ENCODE data around the gene SLC2A5.

The SLC2A5 gene

DNA sequence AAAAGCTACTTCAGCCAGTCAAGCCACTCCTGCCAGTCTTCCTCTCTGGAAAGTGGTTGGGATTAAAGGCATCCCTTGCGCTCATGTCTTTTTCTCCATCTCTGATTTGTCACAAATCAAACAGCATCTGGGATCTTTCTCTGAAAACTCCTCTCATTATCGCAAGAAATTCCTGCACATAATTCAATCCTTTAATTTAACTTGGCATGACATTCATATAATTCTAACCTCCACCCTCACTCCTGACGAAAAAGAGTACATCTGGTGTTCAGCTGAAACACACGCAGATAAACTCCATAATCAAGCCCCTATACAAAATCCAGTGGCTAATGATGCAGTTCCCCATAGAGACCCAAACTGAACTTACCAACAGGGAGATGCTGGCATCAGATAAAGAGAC, 19.4 kb upstream of the SLC2A5 start:
- no peak for DNase-seq

GRCh38 chr1:9087411-9088125, 18.1 kb upstream of the SLC2A5 start:
- no peak for DNase-seq

DNA sequence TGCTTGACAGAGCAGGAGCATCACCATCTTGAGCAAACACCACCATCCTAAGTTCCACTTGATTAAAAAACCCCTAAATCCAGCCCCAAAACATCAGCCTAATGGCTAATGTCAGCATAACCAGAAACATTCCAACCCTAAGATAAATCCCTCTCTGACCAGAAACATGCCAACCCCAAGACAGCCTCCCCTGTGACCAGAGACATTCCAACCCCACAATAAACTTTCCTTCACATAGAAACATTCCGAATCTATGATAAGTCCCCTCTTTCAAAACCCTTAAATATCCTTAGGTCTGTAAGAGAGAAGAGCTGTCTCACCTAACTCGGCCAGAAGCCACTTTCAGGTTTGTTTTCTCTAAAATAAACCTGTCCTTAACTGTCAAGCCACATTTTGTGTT, 17.4 kb upstream of the SLC2A5 start:
- no peak for DNase-seq

DNA sequence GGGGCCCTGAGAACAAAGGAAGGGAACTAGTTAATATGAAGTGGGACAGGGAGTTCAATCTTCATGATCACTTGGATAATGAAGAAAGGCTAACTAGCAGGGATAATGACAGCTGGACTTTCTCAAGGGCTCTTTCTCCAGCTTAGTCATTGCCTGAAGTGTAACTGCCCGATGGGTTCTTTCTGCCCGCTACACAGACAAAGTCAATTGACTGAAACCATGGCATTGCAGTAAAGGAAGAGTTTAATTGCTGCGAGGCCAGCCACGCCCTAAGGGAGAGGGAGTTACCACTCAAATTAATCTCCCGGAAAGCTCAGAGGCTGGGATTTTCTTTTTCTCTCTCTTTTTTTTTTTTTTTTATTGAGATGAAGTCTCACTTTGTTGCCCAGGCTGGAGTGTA, 16.6 kb upstream of the SLC2A5 start:
- DNase-seq, result no peak

- DNase-seq, result no peak
Measured at GRCh38 chr1:9085306-9085940, 16.0 kb upstream of the SLC2A5 start.

DNA sequence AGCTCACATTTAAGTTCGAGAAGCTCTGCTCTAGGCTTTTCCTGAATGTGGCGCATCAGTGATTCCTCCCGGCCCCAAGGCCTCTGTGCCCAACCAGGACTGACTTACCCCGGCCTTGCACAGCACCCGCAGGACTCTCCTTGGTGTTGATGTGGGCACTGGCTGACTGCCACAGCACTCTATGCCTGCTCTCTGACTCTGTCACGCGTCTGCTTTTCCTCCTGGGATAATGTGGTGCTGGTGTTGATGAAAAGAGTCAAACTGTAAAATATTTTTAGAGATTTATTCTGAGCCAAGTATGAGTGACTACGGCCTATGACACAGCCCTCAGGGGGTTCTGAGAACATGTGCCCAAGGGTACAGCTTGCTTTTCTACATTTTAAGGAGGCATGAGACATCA, 15.5 kb upstream of the SLC2A5 start:
- DNase-seq, result no peak

DNA sequence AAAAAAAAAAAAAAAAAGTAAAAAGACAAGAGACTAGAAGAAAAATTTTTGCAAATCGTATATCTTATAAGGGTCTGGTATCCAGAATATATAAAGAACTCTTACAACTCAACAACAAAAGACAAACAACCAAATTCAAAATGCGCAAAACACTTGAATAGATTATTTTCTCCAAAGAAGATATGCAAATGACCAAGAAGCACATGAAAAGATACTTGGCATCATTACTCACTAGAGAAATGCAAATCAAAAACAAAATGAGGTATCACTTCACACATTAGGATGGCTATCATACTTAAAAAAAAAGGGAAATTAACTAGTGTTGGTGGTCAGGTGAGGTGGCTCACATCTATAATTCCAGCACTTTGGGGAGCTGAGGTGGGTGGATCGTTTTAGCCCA, 12.0 kb upstream of the SLC2A5 start:
- no peak for DNase-seq

DNA sequence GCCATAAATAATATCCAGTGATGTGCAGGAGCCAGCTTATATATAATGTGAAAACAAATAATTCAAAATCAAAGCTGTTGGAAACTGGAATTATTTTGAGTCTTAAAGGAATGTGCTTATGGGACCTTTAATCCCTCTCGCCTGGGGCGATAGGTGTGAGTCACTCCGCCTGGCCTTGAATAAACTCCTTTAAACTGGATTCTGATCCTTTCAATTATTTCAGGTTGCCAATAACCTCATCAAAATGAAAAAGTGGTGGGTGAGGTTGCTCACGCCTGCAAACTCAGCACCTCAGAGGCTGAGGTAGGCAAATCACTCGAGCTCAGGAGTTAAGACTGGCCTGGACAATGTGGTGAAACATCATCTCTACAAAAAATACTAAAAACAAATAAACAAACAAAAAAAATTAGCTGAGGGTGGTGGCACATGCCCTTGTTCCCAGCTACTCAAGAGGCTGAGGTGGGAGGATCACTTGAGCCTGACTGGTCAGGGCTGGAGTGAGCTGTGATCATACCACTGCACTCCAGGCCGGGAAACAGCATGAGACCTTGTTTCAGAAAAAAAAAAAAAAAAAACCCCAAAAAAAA, 11.4 kb upstream of the SLC2A5 start:
- no peak for DNase-seq

DNA sequence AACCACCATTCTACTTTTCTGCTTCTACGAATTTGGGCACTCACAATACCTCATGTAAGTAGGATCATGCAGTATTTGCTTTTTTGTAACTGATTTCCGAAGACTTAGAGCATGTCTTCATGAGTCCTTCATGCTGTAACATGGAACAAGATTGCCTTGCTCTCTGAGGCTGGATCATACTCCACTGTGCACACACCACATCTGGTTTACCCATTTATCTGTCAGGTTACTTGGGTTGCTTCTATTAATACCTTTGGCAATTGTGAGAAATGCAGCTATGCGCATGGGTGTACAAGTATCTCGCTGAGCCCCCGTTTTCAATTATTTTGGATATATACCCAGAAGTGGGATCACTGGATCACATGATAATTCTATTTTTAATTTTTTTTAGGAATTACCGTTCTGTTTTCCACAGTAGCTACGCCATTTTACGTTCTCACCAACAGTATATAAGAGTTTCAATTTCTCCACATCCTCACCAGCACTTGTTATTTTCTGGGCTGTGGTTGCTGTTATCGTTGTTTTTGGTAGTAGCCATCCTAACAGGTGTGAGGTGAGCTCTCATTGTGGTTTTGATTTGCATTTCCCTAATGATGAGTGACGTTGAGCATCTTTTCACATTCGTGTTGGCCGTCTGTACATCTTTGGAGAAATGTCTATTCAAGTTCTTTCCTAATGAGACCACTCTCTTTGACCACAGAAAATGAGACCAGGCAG, 10.7 kb upstream of the SLC2A5 start:
- DNase-seq, result no peak

DNA sequence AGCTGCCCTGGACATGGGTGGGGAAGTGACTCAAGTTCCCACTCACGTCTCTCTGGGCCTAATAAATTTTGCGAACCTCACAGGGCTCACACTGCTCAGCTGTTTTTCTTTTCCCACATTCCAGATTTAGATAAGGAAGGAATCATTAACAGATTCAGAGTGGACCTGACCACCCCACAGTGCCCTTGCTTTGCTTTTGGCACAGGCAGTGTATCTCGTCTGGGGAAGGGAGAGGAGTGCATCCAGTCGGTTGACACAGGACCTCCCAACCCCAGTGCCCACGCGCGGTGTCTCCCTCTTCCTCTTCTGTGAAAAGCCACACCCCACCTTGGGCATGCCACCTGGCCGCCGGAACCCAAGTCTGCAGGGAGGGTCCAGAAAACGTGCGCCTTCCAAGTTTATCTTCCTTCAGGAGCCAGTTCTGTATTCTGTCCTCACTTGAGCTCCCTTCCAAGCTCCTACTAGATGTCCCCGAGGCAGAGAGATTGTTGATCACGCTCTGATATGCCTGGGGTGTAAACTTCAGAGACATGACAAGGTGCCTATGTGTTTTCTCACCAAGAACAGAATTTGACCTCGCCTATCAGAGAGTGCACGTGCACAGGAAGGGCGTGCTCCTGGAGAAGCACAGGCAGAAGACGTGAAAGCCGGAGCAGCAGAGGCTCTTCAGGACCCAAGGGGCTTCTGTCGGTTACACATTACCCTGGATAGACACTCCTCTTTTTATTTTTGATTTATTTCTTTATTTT, 9.5 kb upstream of the SLC2A5 start:
- no peak for DNase-seq

GRCh38 chr1:9078015-9078751, 8.7 kb upstream of the SLC2A5 start:
- no peak for DNase-seq

DNA sequence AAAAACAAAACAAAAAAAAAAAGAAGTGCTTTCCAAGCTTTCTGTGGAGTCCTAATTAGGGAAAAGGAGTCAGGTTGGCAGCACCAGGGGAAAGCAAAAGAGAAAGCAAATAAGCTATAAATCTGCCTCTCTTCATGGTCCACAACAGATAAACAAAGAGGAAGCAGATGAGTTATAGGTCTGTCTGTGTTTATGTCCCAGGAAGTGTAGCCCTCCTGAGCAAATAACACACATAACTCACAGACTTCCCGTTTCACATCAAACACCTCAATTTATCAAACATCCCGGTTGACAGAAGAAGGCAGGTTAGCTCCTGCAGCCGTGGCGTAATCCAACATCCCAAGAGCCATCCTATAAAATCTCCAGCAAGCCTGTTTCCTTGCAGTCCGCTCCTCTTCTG, 5.6 kb upstream of the SLC2A5 start:
- DNase-seq, result no peak

DNA sequence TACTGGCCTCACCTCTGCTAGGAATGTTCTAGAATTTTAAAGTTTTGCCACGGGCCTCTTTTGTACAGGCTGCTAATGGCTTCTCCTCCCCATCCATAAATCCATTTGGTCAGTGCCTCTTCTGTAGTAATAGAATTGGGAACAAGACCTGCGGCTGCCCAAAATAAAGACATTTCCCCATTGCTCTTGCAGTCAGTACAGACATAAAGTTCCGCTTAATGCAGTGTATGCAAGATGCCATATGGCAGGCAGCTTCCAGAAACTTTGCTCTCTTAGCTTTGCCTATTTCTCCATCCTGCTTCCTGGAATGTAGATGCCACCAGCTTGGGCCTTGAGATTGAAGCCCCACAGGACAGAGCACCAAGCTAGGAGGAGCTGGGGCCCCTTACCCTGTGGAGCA, 3.7 kb upstream of the SLC2A5 start:
- no peak for DNase-seq

DNA sequence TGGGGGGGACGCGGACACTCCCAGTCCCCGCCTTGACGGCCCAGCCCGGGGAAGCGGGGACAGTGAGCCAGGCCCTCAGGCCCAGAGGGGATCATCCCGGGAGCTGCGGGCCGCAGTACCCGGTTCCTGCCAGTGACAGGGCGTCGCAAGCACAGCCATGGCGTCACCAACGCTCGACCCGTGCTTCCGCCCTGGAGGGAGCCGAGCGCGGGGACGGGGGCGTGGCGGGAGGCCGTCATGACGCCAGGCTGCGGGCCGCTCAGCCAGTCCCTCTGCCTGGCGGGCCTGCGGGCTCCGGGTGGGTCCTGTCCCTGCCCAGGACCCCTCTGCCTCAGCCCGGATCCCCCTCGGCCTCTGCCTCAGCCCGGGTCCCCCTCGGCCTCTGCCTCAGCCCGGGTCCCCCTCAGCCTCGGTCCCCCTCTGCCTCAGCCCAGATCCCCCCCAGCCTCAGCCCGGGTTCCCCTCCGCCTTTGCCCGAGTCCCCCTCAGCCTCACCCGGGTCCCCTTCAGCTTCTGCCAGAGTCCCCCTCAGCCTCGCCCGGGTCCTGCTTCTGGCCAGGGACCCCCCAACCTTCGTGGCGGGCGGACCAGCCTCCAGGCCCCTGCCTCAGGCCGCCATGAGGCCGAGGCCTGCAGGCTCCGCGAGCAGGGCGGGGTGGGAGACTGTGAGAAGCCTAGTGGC, 2.3 kb upstream of the SLC2A5 start:
- no peak for DNase-seq

- DNase-seq, result no peak
Measured at GRCh38 chr1:9070486-9070885, 1.1 kb upstream of the SLC2A5 start.

GRCh38 chr1:9068981-9069325, 482 bp downstream of the SLC2A5 start:
- DNase-seq, result no peak

GRCh38 chr1:9066945-9067807, 2.3 kb downstream of the SLC2A5 start:
- peak; percentile 48 for DNase-seq

DNA sequence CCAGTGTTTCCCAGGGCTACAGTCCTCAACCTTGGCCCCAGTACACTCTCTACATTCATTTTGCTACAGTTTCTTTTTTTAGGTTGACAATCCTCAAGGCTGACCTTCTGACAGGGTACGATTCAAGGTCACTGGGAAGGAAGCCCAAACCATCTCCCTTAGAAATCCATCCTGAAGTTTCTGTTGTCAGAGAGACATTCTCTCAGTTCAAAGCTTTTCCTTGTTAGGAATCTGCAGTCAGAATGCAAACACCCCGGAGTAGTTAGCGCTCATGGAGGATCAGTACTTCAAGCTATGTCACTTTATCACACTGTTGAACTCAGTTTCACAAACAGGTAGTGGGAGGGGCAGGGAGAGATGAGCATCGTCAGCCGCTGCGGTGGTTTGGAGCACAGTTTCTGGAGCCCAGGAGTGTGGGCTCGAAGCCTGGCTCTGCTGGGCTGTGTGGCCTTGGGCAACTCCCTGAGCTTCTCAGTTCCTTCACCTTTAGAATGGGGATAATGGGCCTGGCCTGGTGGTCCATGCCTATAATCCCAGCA, 4.2 kb downstream of the SLC2A5 start:
- no peak for DNase-seq

DNA sequence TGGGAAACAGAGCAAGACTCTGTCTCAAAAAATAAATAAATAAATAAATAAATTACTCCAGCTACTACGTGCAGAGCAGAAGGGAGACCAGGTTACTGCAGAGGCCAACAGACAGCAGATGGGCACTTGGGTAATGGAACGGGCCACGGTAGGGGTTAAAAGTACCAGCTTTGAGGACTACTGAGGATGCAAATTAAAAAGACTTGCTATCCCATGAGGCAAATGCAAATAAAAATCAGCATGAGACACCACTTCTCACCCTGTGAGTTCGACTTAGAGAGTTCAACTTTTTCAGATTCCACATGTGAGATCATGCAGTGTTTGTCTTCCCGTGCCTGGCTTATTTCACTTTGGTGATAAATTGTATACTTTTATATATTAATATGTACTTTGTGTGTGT, 6.6 kb downstream of the SLC2A5 start:
- no peak for DNase-seq

DNA sequence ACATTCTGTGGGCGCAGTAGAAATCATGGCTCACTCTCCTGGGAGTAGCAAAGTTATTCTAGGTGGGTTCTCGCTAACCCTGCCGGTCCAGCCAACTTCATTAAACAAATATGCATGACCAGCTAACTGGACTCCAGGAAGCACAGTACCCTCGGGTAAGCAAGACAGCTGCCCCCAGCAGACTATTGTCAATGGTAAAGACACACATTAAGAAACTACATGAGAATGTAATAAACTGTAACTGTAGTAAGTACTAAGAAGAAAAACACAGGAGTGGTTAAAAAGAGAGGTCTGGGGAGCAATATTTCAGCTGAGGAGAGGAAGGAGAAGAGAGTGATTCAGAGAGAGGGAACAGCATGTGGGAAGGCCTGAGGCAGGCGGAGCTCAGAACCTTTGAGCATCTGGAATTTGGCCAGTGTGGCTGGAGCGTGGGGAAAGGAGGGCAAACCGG, 7.4 kb downstream of the SLC2A5 start:
- DNase-seq, result no peak

Measured in right hindlimb (tissue), 1 donor.